ENCODE results near the gene SF1. TPM values are rescaled to one million over a fixed set of nuclear protein-coding genes. Genes with fewer than 3 reads are reported as not detected.

Gene SF1
- total RNA-seq, 1 experiment from 2014 or later: 285 TPM

DNA sequence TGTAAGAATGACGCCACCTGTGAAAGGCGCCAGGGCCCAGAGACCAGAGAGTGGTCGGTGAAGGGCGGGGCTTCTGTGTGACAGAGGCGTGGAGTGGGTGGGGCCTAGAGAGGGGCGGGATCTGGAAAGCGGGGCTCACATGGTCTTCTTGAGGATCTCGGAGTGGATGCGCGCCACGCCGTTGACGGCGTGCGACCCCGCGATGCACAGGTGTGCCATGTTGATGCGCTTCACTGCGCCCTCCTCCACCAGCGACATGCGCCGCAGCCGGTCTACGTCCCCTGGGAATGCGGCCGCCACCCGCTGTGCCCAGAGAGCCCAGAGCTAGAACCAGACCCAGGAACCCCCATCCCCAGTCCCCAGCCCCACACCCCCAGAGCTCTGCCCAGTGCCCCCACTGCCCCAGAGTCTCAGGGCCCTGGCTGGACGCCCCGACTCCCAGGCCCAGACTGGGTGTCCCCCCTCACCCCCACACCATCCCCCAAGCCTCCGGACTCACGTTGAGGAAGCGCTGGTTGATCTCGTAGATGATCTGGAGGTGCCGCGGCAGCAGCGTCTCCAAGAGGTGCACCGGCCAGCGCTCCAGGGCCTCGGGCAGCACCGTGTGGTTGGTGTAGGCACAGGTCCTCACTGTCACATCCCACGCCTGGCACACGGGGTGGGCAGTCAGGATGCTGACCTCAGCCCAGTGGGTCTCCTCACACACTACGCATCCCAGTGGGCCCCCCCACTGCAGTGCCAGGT lies 24.8 kb downstream of the SF1 start (continued):
- TF ChIP-seq, protein P1, sequence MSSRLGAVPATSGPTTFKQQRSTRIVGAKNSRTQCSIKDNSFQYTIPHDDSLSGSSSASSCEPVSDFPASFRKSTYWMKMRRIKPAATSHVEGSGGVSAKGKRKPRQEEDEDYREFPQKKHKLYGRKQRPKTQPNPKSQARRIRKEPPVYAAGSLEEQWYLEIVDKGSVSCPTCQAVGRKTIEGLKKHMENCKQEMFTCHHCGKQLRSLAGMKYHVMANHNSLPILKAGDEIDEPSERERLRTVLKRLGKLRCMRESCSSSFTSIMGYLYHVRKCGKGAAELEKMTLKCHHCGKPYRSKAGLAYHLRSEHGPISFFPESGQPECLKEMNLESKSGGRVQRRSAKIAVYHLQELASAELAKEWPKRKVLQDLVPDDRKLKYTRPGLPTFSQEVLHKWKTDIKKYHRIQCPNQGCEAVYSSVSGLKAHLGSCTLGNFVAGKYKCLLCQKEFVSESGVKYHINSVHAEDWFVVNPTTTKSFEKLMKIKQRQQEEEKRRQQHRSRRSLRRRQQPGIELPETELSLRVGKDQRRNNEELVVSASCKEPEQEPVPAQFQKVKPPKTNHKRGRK (CRISPR knock-in tag; IDR thresholded peaks at IDR 0.05; ENCODE audit: borderline replicate concordance): no peak
- TF ChIP-seq, protein P2, sequence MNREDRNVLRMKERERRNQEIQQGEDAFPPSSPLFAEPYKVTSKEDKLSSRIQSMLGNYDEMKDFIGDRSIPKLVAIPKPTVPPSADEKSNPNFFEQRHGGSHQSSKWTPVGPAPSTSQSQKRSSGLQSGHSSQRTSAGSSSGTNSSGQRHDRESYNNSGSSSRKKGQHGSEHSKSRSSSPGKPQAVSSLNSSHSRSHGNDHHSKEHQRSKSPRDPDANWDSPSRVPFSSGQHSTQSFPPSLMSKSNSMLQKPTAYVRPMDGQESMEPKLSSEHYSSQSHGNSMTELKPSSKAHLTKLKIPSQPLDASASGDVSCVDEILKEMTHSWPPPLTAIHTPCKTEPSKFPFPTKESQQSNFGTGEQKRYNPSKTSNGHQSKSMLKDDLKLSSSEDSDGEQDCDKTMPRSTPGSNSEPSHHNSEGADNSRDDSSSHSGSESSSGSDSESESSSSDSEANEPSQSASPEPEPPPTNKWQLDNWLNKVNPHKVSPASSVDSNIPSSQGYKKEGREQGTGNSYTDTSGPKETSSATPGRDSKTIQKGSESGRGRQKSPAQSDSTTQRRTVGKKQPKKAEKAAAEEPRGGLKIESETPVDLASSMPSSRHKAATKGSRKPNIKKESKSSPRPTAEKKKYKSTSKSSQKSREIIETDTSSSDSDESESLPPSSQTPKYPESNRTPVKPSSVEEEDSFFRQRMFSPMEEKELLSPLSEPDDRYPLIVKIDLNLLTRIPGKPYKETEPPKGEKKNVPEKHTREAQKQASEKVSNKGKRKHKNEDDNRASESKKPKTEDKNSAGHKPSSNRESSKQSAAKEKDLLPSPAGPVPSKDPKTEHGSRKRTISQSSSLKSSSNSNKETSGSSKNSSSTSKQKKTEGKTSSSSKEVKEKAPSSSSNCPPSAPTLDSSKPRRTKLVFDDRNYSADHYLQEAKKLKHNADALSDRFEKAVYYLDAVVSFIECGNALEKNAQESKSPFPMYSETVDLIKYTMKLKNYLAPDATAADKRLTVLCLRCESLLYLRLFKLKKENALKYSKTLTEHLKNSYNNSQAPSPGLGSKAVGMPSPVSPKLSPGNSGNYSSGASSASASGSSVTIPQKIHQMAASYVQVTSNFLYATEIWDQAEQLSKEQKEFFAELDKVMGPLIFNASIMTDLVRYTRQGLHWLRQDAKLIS (CRISPR knock-in tag; IDR thresholded peaks at IDR 0.05; ENCODE audit: borderline replicate concordance): no peak

GRCh38 chr11:64753019-64753379 lies 25.3 kb downstream of the SF1 start:
- Mint-ChIP-seq H3K4me1 (peaks cover 17% of the 10 kb centered on the region), H3K36me3 (no peaks in the 10 kb centered on the region), H3K4me3 (no peak overlapping the region), H3K27ac (no peak overlapping the region; the same call in 1 of the 2 replicates), H3K9me3 (no peaks in the 10 kb centered on the region), H3K27me3 (ENCODE audit: low read depth) (no peaks in the 10 kb centered on the region; the same call in 1 of the 2 replicates)
- TF ChIP-seq, protein P3, sequence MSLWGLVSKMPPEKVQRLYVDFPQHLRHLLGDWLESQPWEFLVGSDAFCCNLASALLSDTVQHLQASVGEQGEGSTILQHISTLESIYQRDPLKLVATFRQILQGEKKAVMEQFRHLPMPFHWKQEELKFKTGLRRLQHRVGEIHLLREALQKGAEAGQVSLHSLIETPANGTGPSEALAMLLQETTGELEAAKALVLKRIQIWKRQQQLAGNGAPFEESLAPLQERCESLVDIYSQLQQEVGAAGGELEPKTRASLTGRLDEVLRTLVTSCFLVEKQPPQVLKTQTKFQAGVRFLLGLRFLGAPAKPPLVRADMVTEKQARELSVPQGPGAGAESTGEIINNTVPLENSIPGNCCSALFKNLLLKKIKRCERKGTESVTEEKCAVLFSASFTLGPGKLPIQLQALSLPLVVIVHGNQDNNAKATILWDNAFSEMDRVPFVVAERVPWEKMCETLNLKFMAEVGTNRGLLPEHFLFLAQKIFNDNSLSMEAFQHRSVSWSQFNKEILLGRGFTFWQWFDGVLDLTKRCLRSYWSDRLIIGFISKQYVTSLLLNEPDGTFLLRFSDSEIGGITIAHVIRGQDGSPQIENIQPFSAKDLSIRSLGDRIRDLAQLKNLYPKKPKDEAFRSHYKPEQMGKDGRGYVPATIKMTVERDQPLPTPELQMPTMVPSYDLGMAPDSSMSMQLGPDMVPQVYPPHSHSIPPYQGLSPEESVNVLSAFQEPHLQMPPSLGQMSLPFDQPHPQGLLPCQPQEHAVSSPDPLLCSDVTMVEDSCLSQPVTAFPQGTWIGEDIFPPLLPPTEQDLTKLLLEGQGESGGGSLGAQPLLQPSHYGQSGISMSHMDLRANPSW (CRISPR knock-in tag; conservative IDR thresholded peaks at IDR 0.05; ENCODE audit: low read depth): no peak
- TF ChIP-seq, protein P4, sequence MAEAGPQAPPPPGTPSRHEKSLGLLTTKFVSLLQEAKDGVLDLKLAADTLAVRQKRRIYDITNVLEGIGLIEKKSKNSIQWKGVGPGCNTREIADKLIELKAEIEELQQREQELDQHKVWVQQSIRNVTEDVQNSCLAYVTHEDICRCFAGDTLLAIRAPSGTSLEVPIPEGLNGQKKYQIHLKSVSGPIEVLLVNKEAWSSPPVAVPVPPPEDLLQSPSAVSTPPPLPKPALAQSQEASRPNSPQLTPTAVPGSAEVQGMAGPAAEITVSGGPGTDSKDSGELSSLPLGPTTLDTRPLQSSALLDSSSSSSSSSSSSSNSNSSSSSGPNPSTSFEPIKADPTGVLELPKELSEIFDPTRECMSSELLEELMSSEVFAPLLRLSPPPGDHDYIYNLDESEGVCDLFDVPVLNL (CRISPR knock-in tag; IDR thresholded peaks at IDR 0.05; ENCODE audit: borderline replicate concordance, low read depth): 0 out of 2 replicates have a peak, but pooled peaks have one; percentile 17
- TF ChIP-seq, protein P5, sequence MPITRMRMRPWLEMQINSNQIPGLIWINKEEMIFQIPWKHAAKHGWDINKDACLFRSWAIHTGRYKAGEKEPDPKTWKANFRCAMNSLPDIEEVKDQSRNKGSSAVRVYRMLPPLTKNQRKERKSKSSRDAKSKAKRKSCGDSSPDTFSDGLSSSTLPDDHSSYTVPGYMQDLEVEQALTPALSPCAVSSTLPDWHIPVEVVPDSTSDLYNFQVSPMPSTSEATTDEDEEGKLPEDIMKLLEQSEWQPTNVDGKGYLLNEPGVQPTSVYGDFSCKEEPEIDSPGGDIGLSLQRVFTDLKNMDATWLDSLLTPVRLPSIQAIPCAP (CRISPR knock-in tag; IDR thresholded peaks at IDR 0.05): no peak
- no peak for TF ChIP-seq ZNF263 (CRISPR knock-in tag; IDR thresholded peaks at IDR 0.05; ENCODE audit: low read depth)
- no peak for TF ChIP-seq ZNF232 (CRISPR knock-in tag; IDR thresholded peaks at IDR 0.05)
- TF ChIP-seq, protein P6, sequence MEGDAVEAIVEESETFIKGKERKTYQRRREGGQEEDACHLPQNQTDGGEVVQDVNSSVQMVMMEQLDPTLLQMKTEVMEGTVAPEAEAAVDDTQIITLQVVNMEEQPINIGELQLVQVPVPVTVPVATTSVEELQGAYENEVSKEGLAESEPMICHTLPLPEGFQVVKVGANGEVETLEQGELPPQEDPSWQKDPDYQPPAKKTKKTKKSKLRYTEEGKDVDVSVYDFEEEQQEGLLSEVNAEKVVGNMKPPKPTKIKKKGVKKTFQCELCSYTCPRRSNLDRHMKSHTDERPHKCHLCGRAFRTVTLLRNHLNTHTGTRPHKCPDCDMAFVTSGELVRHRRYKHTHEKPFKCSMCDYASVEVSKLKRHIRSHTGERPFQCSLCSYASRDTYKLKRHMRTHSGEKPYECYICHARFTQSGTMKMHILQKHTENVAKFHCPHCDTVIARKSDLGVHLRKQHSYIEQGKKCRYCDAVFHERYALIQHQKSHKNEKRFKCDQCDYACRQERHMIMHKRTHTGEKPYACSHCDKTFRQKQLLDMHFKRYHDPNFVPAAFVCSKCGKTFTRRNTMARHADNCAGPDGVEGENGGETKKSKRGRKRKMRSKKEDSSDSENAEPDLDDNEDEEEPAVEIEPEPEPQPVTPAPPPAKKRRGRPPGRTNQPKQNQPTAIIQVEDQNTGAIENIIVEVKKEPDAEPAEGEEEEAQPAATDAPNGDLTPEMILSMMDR (IDR thresholded peaks at IDR 0.05): no peak
- TF ChIP-seq SMAD3 (CRISPR knock-in tag; IDR thresholded peaks at IDR 0.05; ENCODE audit: borderline replicate concordance): no peak
- TF ChIP-seq ATF2 (CRISPR knock-in tag; IDR thresholded peaks at IDR 0.05; ENCODE audit: borderline replicate concordance, low read depth): no peak
- DNase-seq (ENCODE audit: low spot score): no peak
- no peak for ATAC-seq
- ChIA-PET CTCF (interaction anchor here (1.1 to 4.9 kb wide), 5 partner anchors 9 to 51 kb away, joined by 3 to 30 read pairs (median 3); partner anchors contain the start of gene RASGRP2), POLR2A (no interaction called here)
